HG03159 (cell line): ENCODE results near the gene ELOB.
"Not testable (repeated sequence)": the region's sequence is repeated elsewhere in the genome, so short reads cannot be mapped to it uniquely, and the experiment has no call there.

Experiments used
- ATAC-seq: cut with Tn5 transposase; IDR thresholded peaks from one replicate; pipeline ENCODE4 v1.9.1; 2021; ENCODE audit warnings: mild to moderate bottlenecking, moderate library complexity; ENCODE audit not compliant: unreplicated experiment

Gene ELOB

GRCh38 chr16:2724816-2725348, 52.2 kb downstream of the ELOB start:
- no peak for ATAC-seq

- ATAC-seq, result no peak
Observed at GRCh38 chr16:2724088-2724676, 52.9 kb downstream of the ELOB start.

GRCh38 chr16:2721634-2722173, 55.4 kb downstream of the ELOB start:
- ATAC-seq, result not testable (repeated sequence)
